Neural cell (in vitro differentiated cells): ENCODE data around the gene CROT. TPM values are rescaled to one million over a fixed set of nuclear protein-coding genes. Genes with fewer than 3 reads are reported as not detected.

Experiments
- H2AFZ ChIP-seq: fragments of 200-600, 300-800 bp; sonication (generic), shearing (Covaris generic); 2 replicates; pipeline ENCODE4 v1.6.0; 2014; ENCODE audit warnings: low read depth, mild to moderate bottlenecking, antibody characterized with exemption, low read length, moderate library complexity
- H3F3A ChIP-seq: fragments of 200-600 bp; shearing (Covaris generic); 2 replicates; pipeline ENCODE4 v1.6.1; 2016; ENCODE audit warnings: mild to moderate bottlenecking, moderate library complexity, mixed read lengths, antibody characterized with exemption, low read length; ENCODE audit not compliant: insufficient read depth, poor library complexity, severe bottlenecking
- H3K27ac ChIP-seq: fragments of 200-600, 300-800 bp; sonication (generic), shearing (Covaris generic); 2 replicates; pipeline ENCODE4 v1.5.1; 2014; ENCODE audit warnings: mild to moderate bottlenecking, low read length, moderate library complexity
- H3K27me3 ChIP-seq: fragments of 300-800, 200-600 bp; sonication (generic), shearing (Covaris generic); 2 replicates; pipeline ENCODE4 v1.6.0; 2014; ENCODE audit warnings: mild to moderate bottlenecking, low read depth, low read length, moderate library complexity; ENCODE audit not compliant: insufficient read depth
- H3K36me3 ChIP-seq: fragments of 300-800, 200-600 bp; sonication (generic), shearing (Covaris generic); 2 replicates; pipeline ENCODE4 v1.5.1; 2014; ENCODE audit warnings: mild to moderate bottlenecking, antibody characterized with exemption, low read length, moderate library complexity; ENCODE audit not compliant: insufficient read depth
- H3K4me2 ChIP-seq: fragments of 300-800, 200-600 bp; sonication (generic), shearing (Covaris generic); 2 replicates; pipeline ENCODE4 v1.6.0; 2014; ENCODE audit warnings: mild to moderate bottlenecking, low read length
- H3K4me3 ChIP-seq: fragments of 300-800, 200-600 bp; sonication (generic), shearing (Covaris generic); 2 replicates; pipeline ENCODE4 v1.5.1; 2014; ENCODE audit warnings: mild to moderate bottlenecking, low read length, moderate library complexity
- H3K79me2 ChIP-seq: fragments of 200-600 bp; shearing (Covaris generic); replicated peaks from 2 replicates; pipeline ENCODE4 v1.6.0; 2014; ENCODE audit warnings: mild to moderate bottlenecking, low read length, moderate library complexity; ENCODE audit not compliant: insufficient read depth
- H3K9ac ChIP-seq: fragments of 300-800, 200-600 bp; sonication (generic), shearing (Covaris generic); 2 replicates; pipeline ENCODE4 v1.6.1; 2016; ENCODE audit warnings: mild to moderate bottlenecking, low read length, mixed read lengths
- H3K9me2 ChIP-seq: fragments of 200-600 bp; shearing (Covaris generic); 2 replicates; pipeline ENCODE4 v1.6.1; 2016; ENCODE audit warnings: mild to moderate bottlenecking, low read length, mixed read lengths; ENCODE audit not compliant: insufficient read depth
- H3K9me3 ChIP-seq: fragments of 200-600, 300-800 bp; sonication (generic), shearing (Covaris generic); 2 replicates; pipeline ENCODE4 v1.6.1; 2016; ENCODE audit warnings: mild to moderate bottlenecking, mixed run types, low read length, moderate library complexity, mixed read lengths
- H4K20me1 ChIP-seq: fragments of 200-600 bp; shearing (Covaris generic); 2 replicates; pipeline ENCODE4 v1.6.1; 2016; ENCODE audit warnings: mild to moderate bottlenecking, mixed run types; ENCODE audit not compliant: insufficient read depth
- EP300 ChIP-seq: fragments of 450-650 bp; conservative IDR thresholded peaks from 2 replicates; pipeline ENCODE4 v1.6.1; 2014; ENCODE audit warnings: antibody characterized with exemption, mild to moderate bottlenecking, moderate library complexity; ENCODE audit not compliant: poor library complexity, severe bottlenecking
- EZH2 ChIP-seq: fragments of 200-600, 300-800 bp; shearing (Covaris generic), sonication (generic); IDR thresholded peaks from 2 replicates; pipeline ENCODE4 v1.6.1; 2014; ENCODE audit warnings: antibody characterized with exemption, low read length, borderline replicate concordance, mild to moderate bottlenecking; ENCODE audit not compliant: insufficient read depth, poor library complexity, severe bottlenecking
- MXI1 ChIP-seq: fragments of 450-650 bp; conservative IDR thresholded peaks from 2 replicates; pipeline ENCODE4 v1.6.1; 2014; ENCODE audit warnings: antibody characterized with exemption, mild to moderate bottlenecking; ENCODE audit not compliant: poor library complexity, severe bottlenecking
- POLR2AphosphoS5 ChIP-seq: IDR thresholded peaks from 2 replicates; pipeline ENCODE4 v1.6.1; 2012
- RAD21 ChIP-seq: fragments of 450-650 bp; conservative IDR thresholded peaks from 2 replicates; pipeline ENCODE4 v1.6.1; 2014; ENCODE audit warnings: antibody characterized with exemption, mild to moderate bottlenecking, moderate library complexity
- SMC3 ChIP-seq: fragments of 450-650 bp; conservative IDR thresholded peaks from 2 replicates; pipeline ENCODE4 v1.6.1; 2014; ENCODE audit warnings: antibody characterized with exemption, mild to moderate bottlenecking, moderate library complexity; ENCODE audit not compliant: poor library complexity
- TAF1 ChIP-seq: IDR thresholded peaks from 2 replicates; pipeline ENCODE4 v1.6.1; 2012; ENCODE audit warnings: low read depth
- polyA plus RNA-seq: library from polyadenylated mRNA; depleted of rRNA; stranded (reverse); fragments of >200 nt; gene quantifications from 2 replicates; pipeline ENCODE4 v1.2.3, GENCODE V29; 2014
- TF ChIP-seq, protein P1 (sequence below): fragments of 450-650 bp; IDR thresholded peaks from 2 replicates; pipeline ENCODE4 v1.5.1; 2014; ENCODE audit warnings: antibody characterized with exemption, mild to moderate bottlenecking, moderate library complexity; ENCODE audit not compliant: poor library complexity, severe bottlenecking
- TF ChIP-seq, protein P2 (sequence below): IDR thresholded peaks from 2 replicates; pipeline ENCODE4 v1.6.1; 2012; ENCODE audit warnings: borderline replicate concordance

CROT gene
- polyA plus RNA-seq, 1 donor from 2014 or later, result 20.6 TPM

DNA sequence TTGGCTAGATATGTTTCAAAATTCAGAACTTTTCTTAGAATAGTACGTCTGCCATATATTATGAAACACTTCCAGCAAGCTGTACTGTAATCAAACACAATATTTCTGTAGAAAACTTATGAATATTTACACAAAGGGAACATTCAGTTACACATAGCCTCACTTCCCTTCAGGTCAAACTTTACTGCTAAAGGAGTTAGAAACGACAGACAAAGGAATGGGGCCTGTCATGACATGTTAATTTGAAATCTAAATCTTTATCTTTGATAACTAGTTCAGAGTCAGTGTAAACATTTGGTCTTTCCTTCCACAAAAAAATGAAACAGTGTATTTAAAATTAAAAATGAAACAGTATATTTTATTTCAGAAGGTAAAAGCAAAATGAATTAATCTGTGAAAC, 1.0 kb upstream of the CROT start:
- Histone ChIP-seq H3K27me3 (no peaks in the 10 kb centered on the region), H3K4me3 (peak overlapping the region; percentile 76), H3K27ac (peak overlapping the region; percentile 79), H3K79me2 (peaks cover 27% of the 10 kb centered on the region), H3K9ac (peak overlapping the region; percentile 76), H3K9me2 (no peaks in the 10 kb centered on the region), H3F3A (no peaks in the 10 kb centered on the region), H3K36me3 (no peaks in the 10 kb centered on the region), H4K20me1 (no peaks in the 10 kb centered on the region), H2AFZ (no peak overlapping the region), H3K4me2 (peak overlapping the region; percentile 31), H3K9me3 (no peaks in the 10 kb centered on the region)
- TF ChIP-seq, protein P1, sequence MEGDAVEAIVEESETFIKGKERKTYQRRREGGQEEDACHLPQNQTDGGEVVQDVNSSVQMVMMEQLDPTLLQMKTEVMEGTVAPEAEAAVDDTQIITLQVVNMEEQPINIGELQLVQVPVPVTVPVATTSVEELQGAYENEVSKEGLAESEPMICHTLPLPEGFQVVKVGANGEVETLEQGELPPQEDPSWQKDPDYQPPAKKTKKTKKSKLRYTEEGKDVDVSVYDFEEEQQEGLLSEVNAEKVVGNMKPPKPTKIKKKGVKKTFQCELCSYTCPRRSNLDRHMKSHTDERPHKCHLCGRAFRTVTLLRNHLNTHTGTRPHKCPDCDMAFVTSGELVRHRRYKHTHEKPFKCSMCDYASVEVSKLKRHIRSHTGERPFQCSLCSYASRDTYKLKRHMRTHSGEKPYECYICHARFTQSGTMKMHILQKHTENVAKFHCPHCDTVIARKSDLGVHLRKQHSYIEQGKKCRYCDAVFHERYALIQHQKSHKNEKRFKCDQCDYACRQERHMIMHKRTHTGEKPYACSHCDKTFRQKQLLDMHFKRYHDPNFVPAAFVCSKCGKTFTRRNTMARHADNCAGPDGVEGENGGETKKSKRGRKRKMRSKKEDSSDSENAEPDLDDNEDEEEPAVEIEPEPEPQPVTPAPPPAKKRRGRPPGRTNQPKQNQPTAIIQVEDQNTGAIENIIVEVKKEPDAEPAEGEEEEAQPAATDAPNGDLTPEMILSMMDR, result no peak
- no peak for TF ChIP-seq EZH2
- TF ChIP-seq EP300, result no peak
- no peak for TF ChIP-seq POLR2AphosphoS5
- TF ChIP-seq MXI1, result no peak
- TF ChIP-seq TAF1, result no peak
- TF ChIP-seq SMC3, result no peak

DNA sequence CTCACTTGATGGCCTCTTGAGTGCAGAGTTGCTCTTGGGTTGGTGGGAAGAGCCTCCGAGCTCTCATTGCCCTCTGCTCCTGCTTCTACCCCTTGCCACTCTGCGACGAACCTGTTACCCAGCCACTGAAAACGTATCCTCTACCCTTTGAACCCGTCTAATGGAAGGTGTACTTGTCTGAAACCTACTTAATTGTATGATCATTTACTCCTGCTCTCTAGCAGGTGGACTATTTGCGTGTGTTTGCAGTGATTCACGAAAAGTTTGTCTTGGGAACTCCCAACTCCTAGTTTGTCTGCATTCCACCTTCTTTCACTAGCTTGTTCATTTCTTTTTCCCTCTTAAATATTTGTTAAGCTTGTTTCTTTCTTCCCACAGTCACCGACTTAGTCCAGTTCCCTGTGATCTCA, 503 bp downstream of the CROT start:
- H3K9ac ChIP-seq, result peak overlapping the region; percentile 76
- H3K27ac ChIP-seq, result peak overlapping the region; percentile 79

DNA sequence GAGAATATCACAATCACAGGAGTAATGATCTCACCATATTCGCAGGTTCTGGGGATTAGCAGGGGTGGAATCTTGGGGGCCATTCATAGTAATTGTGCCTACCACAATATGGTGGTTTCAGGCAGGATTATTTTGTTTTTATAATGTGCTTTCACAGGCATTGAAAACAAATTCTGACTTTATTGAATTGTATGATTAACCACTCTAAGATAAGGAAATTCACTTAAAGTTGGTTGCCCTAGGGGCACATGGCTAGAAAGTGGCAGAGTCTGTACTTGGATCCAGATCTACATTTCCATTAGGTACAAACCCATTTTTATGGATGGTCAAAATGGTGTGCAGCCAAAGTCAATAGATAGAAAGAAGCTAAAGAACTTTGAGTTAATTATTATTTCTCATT, 1.7 kb downstream of the CROT start:
- Histone ChIP-seq H3K36me3 (no peaks in the 10 kb centered on the region), H4K20me1 (no peaks in the 10 kb centered on the region), H3K79me2 (peaks cover 20% of the 10 kb centered on the region), H3F3A (no peaks in the 10 kb centered on the region), H3K4me2 (no peak overlapping the region), H3K9me3 (no peaks in the 10 kb centered on the region), H3K27ac (no peak overlapping the region), H3K27me3 (no peaks in the 10 kb centered on the region), H2AFZ (no peak overlapping the region), H3K9ac (no peak overlapping the region), H3K9me2 (no peaks in the 10 kb centered on the region), H3K4me3 (no peak overlapping the region)
- TF ChIP-seq, protein P2, sequence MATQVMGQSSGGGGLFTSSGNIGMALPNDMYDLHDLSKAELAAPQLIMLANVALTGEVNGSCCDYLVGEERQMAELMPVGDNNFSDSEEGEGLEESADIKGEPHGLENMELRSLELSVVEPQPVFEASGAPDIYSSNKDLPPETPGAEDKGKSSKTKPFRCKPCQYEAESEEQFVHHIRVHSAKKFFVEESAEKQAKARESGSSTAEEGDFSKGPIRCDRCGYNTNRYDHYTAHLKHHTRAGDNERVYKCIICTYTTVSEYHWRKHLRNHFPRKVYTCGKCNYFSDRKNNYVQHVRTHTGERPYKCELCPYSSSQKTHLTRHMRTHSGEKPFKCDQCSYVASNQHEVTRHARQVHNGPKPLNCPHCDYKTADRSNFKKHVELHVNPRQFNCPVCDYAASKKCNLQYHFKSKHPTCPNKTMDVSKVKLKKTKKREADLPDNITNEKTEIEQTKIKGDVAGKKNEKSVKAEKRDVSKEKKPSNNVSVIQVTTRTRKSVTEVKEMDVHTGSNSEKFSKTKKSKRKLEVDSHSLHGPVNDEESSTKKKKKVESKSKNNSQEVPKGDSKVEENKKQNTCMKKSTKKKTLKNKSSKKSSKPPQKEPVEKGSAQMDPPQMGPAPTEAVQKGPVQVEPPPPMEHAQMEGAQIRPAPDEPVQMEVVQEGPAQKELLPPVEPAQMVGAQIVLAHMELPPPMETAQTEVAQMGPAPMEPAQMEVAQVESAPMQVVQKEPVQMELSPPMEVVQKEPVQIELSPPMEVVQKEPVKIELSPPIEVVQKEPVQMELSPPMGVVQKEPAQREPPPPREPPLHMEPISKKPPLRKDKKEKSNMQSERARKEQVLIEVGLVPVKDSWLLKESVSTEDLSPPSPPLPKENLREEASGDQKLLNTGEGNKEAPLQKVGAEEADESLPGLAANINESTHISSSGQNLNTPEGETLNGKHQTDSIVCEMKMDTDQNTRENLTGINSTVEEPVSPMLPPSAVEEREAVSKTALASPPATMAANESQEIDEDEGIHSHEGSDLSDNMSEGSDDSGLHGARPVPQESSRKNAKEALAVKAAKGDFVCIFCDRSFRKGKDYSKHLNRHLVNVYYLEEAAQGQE, result no peak
- TF ChIP-seq TAF1 (no peak), EP300 (no peak), RAD21 (no peak), MXI1 (no peak)

More for the DNA sequence above, 503 bp downstream of the CROT start:
- Histone ChIP-seq H3K36me3 (no peaks in the 10 kb centered on the region), H3K27me3 (no peaks in the 10 kb centered on the region), H3F3A (no peaks in the 10 kb centered on the region), H4K20me1 (no peaks in the 10 kb centered on the region), H3K79me2 (peaks cover 27% of the 10 kb centered on the region), H3K4me2 (peak overlapping the region; percentile 67), H3K9me2 (no peaks in the 10 kb centered on the region), H2AFZ (peak overlapping the region; percentile 88), H3K9me3 (no peaks in the 10 kb centered on the region), H3K4me3 (peak overlapping the region; percentile 76)
- TF ChIP-seq EP300, result no peak
